GM10266 (cell line): ENCODE data around the gene ANKRD40.
"Not testable (repeated sequence)": the region's sequence is repeated elsewhere in the genome, so short reads cannot be mapped to it uniquely, and the experiment has no call there.

Experiments used
- DNase-seq: peaks from one replicate; pipeline ENCODE4 v3.0.0; 2012; ENCODE audit errors: extremely low spot score
- TF ChIP-seq, protein P1 (sequence below): IDR thresholded peaks from 2 replicates; pipeline ENCODE4 v1.5.1; 2012; ENCODE audit warnings: mild to moderate bottlenecking, low read depth; ENCODE audit not compliant: control insufficient read depth, insufficient read depth; ENCODE audit errors: missing control alignments

The ANKRD40 gene

DNA sequence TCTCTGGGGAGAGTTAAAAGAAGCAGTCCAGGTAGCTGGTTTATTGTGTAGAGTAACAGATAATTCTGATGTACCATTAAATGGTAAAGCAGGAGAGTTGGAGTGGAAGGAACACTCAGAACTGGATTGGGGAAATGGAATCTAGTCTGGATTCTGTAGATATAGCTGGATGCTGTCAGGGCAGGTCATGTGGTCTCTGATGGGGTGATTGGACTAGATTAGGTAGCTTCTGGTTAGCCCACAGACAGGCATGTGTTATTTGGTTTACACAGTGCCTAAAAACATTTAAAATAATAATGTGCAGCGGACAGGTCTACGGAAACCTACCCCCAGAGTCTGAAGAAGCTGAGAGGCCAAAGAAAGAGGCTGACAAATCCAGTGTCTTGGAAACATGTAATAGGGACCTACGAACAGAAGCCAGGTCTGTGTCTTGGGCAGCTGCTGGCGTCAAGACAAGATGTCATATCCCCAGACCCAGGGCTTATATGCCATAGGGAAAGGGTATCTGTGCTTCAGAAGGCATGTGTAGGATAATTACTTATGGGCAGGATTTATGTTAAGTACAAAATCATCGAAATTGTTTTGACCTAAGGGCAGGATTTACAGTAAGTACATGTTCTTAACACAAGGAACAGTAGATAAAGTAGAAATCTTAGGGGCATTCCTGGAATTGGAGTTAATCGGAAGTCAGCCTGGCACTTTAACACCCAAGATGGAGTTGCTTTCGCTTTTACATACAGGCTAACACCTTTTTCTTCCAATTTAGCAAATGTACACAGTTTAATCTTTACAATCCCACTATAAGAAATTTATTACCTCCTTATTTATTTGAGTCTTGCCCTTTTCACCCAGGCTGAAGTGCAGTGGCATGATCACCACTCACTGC, 24.1 kb upstream of the ANKRD40 start:
- TF ChIP-seq, protein P1, sequence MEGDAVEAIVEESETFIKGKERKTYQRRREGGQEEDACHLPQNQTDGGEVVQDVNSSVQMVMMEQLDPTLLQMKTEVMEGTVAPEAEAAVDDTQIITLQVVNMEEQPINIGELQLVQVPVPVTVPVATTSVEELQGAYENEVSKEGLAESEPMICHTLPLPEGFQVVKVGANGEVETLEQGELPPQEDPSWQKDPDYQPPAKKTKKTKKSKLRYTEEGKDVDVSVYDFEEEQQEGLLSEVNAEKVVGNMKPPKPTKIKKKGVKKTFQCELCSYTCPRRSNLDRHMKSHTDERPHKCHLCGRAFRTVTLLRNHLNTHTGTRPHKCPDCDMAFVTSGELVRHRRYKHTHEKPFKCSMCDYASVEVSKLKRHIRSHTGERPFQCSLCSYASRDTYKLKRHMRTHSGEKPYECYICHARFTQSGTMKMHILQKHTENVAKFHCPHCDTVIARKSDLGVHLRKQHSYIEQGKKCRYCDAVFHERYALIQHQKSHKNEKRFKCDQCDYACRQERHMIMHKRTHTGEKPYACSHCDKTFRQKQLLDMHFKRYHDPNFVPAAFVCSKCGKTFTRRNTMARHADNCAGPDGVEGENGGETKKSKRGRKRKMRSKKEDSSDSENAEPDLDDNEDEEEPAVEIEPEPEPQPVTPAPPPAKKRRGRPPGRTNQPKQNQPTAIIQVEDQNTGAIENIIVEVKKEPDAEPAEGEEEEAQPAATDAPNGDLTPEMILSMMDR = no peak
- no peak for DNase-seq

DNA sequence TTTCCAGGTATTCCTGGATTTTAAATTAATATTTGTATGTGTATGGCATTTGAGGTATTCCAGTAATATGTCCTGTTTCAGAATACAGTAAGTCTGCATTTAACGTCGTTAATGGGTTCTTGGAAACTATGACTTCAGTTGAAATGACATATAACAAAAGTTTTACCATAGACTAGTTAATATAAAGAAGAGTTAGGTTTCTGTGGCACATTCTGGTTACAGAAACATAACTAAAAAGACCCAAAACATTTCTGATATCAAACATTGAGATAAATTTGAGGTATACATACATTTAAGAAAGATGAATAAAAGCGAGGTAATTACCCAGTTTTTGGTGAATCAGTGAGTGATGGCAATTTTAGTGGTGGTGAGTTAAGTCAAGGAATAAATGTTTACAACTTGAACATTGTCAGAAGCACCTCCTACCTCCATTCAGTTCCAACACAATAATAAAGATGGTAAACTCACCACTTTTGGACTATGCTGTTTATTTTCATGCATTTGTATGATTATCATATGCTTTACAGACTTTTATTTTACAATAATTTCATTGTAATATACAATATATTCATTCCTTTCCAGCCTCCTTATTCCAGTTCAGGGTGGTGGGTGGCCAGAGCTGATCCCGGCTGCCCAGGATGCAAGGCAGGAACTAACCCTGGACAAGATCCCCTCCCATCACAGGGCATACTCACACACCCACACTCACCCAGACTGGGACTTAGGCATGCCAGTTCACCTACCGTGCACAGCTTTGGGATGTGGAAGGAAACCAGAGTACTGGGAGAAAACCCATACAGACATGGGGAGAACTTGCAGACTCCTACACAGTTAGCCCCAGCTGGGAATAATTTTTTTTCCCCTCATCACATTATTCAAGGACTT, 21.4 kb upstream of the ANKRD40 start:
- no peak for DNase-seq
- TF ChIP-seq, protein P1 = no peak

DNA sequence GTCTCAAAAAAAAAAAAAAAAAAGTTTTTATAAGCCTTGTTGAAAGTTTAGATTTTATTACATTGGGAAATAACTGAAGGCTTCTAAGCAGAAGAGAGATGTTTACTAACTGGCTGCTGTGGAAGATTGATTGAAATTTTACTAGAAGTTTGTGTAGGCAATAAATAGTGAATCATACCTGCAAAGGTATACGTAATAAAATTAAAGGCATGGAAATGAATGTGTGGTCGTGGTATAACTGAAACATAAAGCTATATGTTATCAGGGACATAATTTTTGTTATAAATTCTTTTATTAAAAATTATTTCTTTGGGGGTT, 20.4 kb upstream of the ANKRD40 start:
- TF ChIP-seq, protein P1 = no peak
- no peak for DNase-seq

DNA sequence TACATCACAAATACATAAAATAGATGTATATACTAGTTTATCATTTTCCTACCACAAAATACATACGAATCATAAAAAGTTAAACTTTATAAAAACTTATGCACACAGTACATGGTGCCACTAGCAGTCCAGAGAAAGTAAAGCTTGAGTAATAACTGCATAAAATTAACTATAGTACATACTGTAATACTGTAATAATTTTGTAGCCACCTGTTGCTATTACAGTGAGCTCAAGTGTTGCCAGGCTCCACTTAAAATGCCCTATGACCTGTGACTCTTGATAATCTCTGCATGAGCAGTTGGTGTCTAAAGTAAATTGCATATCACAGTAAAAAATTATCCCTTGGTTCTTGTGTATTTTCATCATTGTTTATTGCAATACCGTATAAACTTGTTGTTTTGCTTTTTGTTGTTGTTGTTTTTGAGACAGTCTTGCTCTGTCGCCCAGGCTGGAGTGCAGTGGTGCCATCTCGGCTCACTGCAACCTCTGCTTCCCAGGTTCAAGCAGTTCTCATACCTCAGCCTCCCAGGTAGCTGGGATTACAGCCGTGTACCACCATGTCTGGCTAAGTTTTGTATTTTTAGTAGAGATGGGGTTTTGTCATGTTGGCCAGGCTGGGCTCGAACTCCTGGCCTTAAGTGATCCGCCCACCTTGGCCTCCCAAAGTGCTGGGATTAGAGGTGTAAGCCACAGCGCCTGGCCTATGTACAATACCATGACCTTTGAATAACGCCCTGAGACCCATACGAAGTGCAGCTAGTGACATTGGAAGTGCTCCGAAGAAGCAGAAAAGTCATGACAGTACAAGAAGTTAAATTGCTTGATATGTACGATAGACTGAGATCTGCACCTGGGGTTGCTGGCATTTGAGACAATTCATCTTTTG, 18.3 kb upstream of the ANKRD40 start:
- TF ChIP-seq, protein P1 = no peak
- no peak for DNase-seq

DNA sequence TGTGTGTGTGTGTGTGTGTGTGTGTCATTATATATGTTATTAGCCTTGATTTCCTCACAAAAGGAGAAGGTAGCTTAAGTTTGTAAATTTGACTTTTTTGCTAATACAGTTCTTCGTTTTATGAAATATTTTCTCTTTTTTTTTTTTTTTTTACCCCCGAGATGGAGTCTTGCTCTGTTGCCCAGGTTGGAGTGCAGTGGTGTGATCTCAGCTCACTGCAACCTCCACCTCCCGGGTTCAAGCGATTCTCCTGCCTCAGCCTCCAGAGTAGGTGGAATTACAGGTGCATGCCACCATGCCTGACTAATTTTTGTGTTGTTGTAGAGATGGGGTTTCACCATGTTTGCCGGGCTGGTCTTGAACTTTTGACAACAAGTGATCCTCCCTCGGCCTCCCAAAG, 16.9 kb upstream of the ANKRD40 start:
- DNase-seq = not testable (repeated sequence)

DNA sequence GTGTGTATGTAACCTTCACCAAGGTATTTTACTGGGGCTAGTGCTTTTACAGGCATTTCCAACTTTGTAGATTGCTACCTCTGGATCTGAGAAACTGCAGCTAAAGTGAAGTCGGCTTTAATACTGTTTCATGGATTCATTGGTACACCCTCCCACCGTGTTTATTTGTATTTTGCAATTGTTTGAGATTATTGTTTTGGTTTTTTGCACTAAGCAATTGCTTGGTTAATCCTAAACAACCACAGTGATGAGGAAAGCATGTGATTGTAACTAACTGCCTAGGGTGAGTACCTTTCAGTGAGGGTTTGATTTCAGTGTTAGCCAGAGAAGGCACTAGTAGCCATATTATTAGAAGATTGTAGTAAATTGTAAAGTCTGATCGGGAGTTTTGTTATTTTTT, 15.0 kb upstream of the ANKRD40 start:
- TF ChIP-seq, protein P1 = no peak
- DNase-seq = no peak
